ENCODE measurements around the gene PRDM16.

- no peak for TF ChIP-seq TCF7L2 (IDR thresholded peaks at IDR 0.05; ENCODE audit: low read depth, low read length)
- no peak for TF ChIP-seq NR2F2 (IDR thresholded peaks at IDR 0.05; ENCODE audit: borderline replicate concordance, low read depth)
- no peak for TF ChIP-seq RNF2 (conservative IDR thresholded peaks at IDR 0.05; ENCODE audit: low read depth)
- no peak for TF ChIP-seq ZBTB7A (CRISPR knock-in tag; IDR thresholded peaks at IDR 0.05)
- no peak for TF ChIP-seq ZNF766 (CRISPR knock-in tag; IDR thresholded peaks at IDR 0.05; ENCODE audit: borderline replicate concordance)
- TF ChIP-seq HDAC2 (CRISPR knock-in tag; IDR thresholded peaks at IDR 0.05), result no peak
- TF ChIP-seq ESRRA (CRISPR knock-in tag; IDR thresholded peaks at IDR 0.05; ENCODE audit: low read depth), result no peak
- TF ChIP-seq GATAD2A (CRISPR knock-in tag; IDR thresholded peaks at IDR 0.05), result no peak
- TF ChIP-seq ZNF274 (CRISPR knock-in tag; IDR thresholded peaks at IDR 0.05), result no peak
- TF ChIP-seq FOXK2 (IDR thresholded peaks at IDR 0.05), result no peak
- TF ChIP-seq CTCF (CRISPR knock-in tag; IDR thresholded peaks at IDR 0.05), result no peak
- TF ChIP-seq ZZZ3 (CRISPR knock-in tag; IDR thresholded peaks at IDR 0.05; ENCODE audit: borderline replicate concordance), result no peak
- TF ChIP-seq ZNF841 (CRISPR knock-in tag; IDR thresholded peaks at IDR 0.05; ENCODE audit: borderline replicate concordance), result no peak
- no peak for TF ChIP-seq TERF1 (CRISPR knock-in tag; IDR thresholded peaks at IDR 0.05)
Measured at GRCh38 chr1:3231826-3232225, 162.8 kb downstream of the PRDM16 start.
